B cell (primary cell): ENCODE results near the gene DYNC1I1. TPM values are rescaled to one million over a fixed set of nuclear protein-coding genes. Genes with fewer than 3 reads are reported as not detected.

Source experiments
- ATAC-seq: fragments of 200-7000 bp; cut with Tn5 transposase; one replicate; pipeline ENCODE4 v1.10.0; 2021; ENCODE audit warnings: low read depth, mild to moderate bottlenecking, moderate number of reproducible peaks, moderate library complexity
- CTCF ChIA-PET: fragments of 350-600 bp; sonication (Branson Sonifier 250); formaldehyde crosslinking; loops from one replicate; lab custom pipeline; 2021; ENCODE audit warnings: antibody characterized with exemption, inconsistent platforms; lab: Charles Lee
- POLR2A ChIA-PET: fragments of 350-600 bp; sonication (Branson Sonifier 250); formaldehyde crosslinking; loops from one replicate; lab custom pipeline; 2021; ENCODE audit warnings: antibody characterized with exemption; lab: Charles Lee
- DNase-seq: peaks from one replicate; pipeline ENCODE4 v3.0.0; 2013
- H2AFZ ChIP-seq: 2 replicates; pipeline ENCODE4 v1.6.1; 2012; ENCODE audit warnings: mild to moderate bottlenecking, low read depth, low read length; ENCODE audit not compliant: insufficient read depth, poor library complexity, severe bottlenecking
- H3K27ac ChIP-seq, 2 donors: 1 replicate in 1 of 2; 2 replicates in 1 of 2; pipeline ENCODE4 v1.5.1; 2012 to 2013; ENCODE audit warnings: low read length in 2 of 2, mild to moderate bottlenecking in 2 of 2, moderate library complexity in 1 of 2
- H3K27me3 ChIP-seq, 4 experiments: fragments of 200-600 bp in 1 of 4; sonication (generic) in 1 of 4; replicated peaks in 1 of 4; 1 replicate in 2 of 4; 2 replicates in 2 of 4; pipeline versions ENCODE4 v1.6.1 to v1.7.0; 2013 to 2016; ENCODE audit warnings: low read length in 3 of 4, mild to moderate bottlenecking in 2 of 4, mixed read lengths in 1 of 4, moderate library complexity in 1 of 4; ENCODE audit not compliant: insufficient read depth in 4 of 4, control insufficient read depth in 3 of 4; ENCODE audit errors: control extremely low read depth in 1 of 4
- H3K36me3 ChIP-seq, 2 experiments: replicated peaks in 1 of 2; 1 replicate in 1 of 2; 2 replicates in 1 of 2; pipeline versions ENCODE4 v1.6.1 to v1.7.1; 2013; ENCODE audit warnings: low read length in 1 of 2; ENCODE audit not compliant: insufficient read depth in 2 of 2, control insufficient read depth in 1 of 2; ENCODE audit errors: control extremely low read depth in 1 of 2, extremely low read depth in 1 of 2
- H3K4me1 ChIP-seq, 2 donors: fragments of 200-600 bp in 1 of 2; sonication (generic) in 1 of 2; 1 replicate in 1 of 2; 2 replicates in 1 of 2; pipeline versions ENCODE4 v1.5.1 to v1.6.1; 2013 to 2017; ENCODE audit warnings: low read length in 2 of 2; ENCODE audit not compliant: control insufficient read depth in 2 of 2, insufficient read depth in 2 of 2
- H3K4me2 ChIP-seq: replicated peaks from 2 replicates; pipeline ENCODE3; 2012; ENCODE audit warnings: mild to moderate bottlenecking, low read depth, low read length; ENCODE audit not compliant: poor library complexity, severe bottlenecking
- H3K4me3 ChIP-seq, 5 experiments: fragments of 200-600 bp in 1 of 5; sonication (generic) in 1 of 5; 1 replicate in 3 of 5; 2 replicates in 2 of 5; pipeline versions ENCODE4 v1.5.1 to v1.7.0; 2011 to 2016; ENCODE audit warnings: low read length in 4 of 5, mild to moderate bottlenecking in 4 of 5, low read depth in 2 of 5, control low read depth in 1 of 5, moderate library complexity in 1 of 5; ENCODE audit not compliant: insufficient read depth in 1 of 5; ENCODE audit errors: control extremely low read depth in 1 of 5, extremely low read depth in 1 of 5
- H3K79me2 ChIP-seq: fragments of 200-600 bp; sonication (generic); one replicate; pipeline ENCODE4 v1.6.0; 2016; ENCODE audit warnings: low read length; ENCODE audit not compliant: control insufficient read depth, insufficient read depth
- H3K9ac ChIP-seq: fragments of 200-600 bp; sonication (generic); 2 replicates; pipeline ENCODE4 v1.6.1; 2017; ENCODE audit warnings: mild to moderate bottlenecking, low read length, moderate library complexity
- H3K9me3 ChIP-seq, 3 donors: one replicate each; pipeline versions ENCODE4 v1.6.1 to v1.7.1; 2013; ENCODE audit warnings: low read length in 2 of 3; ENCODE audit not compliant: control insufficient read depth in 2 of 3, insufficient read depth in 1 of 3; ENCODE audit errors: control extremely low read depth in 1 of 3
- H4K20me1 ChIP-seq: 2 replicates; pipeline ENCODE4 v1.6.0; 2012; ENCODE audit warnings: mild to moderate bottlenecking, low read length; ENCODE audit not compliant: insufficient read depth, control insufficient read depth, poor library complexity, severe bottlenecking
- H3K27ac Mint-ChIP-seq: one replicate; pipeline ENCODE4 v1.8.0; 2021; ENCODE audit warnings: mixed read lengths
- H3K27me3 Mint-ChIP-seq: one replicate; pipeline ENCODE4 v1.8.0; 2021; ENCODE audit warnings: mixed read lengths
- H3K4me1 Mint-ChIP-seq: one replicate; pipeline ENCODE4 v1.8.0; 2021; ENCODE audit warnings: mixed read lengths
- H3K4me3 Mint-ChIP-seq: one replicate; pipeline ENCODE4 v1.8.0; 2021; ENCODE audit warnings: mixed read lengths
- H3K9me3 Mint-ChIP-seq: one replicate; pipeline ENCODE4 v1.8.0; 2022; ENCODE audit warnings: mixed read lengths; ENCODE audit not compliant: insufficient read depth
- CTCF ChIP-seq: fragments of 200-600 bp; IDR thresholded peaks from one replicate; pipeline ENCODE4 v1.8.0; 2022; ENCODE audit warnings: antibody characterized with exemption, mild to moderate bottlenecking
- EZH2 ChIP-seq: IDR thresholded peaks from 2 replicates; pipeline ENCODE4 v1.6.1; 2012; ENCODE audit warnings: borderline replicate concordance, low read depth, mild to moderate bottlenecking, moderate library complexity, low read length; ENCODE audit not compliant: insufficient read depth, poor library complexity, severe bottlenecking
- WGBS: methylation state at CpG from one replicate; pipeline ENCODE4 v1.1.5; 2013; ENCODE audit warnings: missing lambda C conversion rate; ENCODE audit not compliant: insufficient coverage; 5-methylcytosine and 5-hydroxymethylcytosine counted together
- intact Hi-C: fragments of 100-400 bp; cut with micrococcal nuclease; formaldehyde crosslinking; loops from one replicate; pipeline ENCODE4 v1.10.0; 2022
- polyA plus RNA-seq: library from polyadenylated mRNA; depleted of rRNA; stranded (reverse); fragments of >200 nt; gene quantifications from 2 replicates; pipeline ENCODE4 v1.2.3, GENCODE V29; 2012
- total RNA-seq, 2 donors: library from RNA; stranded (reverse); fragments of 120-200 nt in 1 of 2; gene quantifications; 1 replicate in 1 of 2; 2 replicates in 1 of 2; pipeline versions ENCODE4 v1.2.3 to v1.2.4, GENCODE V29; 2013 to 2022

The DYNC1I1 gene
- total and polyA plus RNA-seq, 2 donors (not counting 1 experiment from before 2014, with no cell fraction given) = not detected

- no peak overlapping the region for H3K4me3 ChIP-seq
- ChIA-PET POLR2A (no interaction called here), CTCF (no interaction called here)
- H3K4me1 Mint-ChIP-seq = no peaks in the 10 kb centered on the region
- no peaks in the 10 kb centered on the region for H3K4me1 ChIP-seq
- no peak overlapping the region for H3K27ac ChIP-seq
- DNase-seq (no peak), ATAC-seq (no peak)
- TF ChIP-seq EZH2 = no peak
- no peak for TF ChIP-seq CTCF
- no peaks in the 10 kb centered on the region for H3K9me3 Mint-ChIP-seq
- no peak overlapping the region for H3K27ac Mint-ChIP-seq
- no peaks in the 10 kb centered on the region for H3K27me3 Mint-ChIP-seq
- no peak overlapping the region for H3K4me3 Mint-ChIP-seq
- intact Hi-C loops = no loop called here
- H2AFZ ChIP-seq = no peak overlapping the region
- H3K9ac ChIP-seq = no peak overlapping the region
- 95% methylated on average over 4 of the region's 8 CpGs for WGBS
- H3K79me2 ChIP-seq = no peaks in the 10 kb centered on the region
- H3K4me2 ChIP-seq = no peak overlapping the region
- no peaks in the 10 kb centered on the region for H4K20me1 ChIP-seq
- no peaks in the 10 kb centered on the region for H3K9me3 ChIP-seq
- H3K36me3 ChIP-seq = no peaks in the 10 kb centered on the region
- H3K27me3 ChIP-seq = no peaks in the 10 kb centered on the region
These were observed 179.8 kb downstream of the DYNC1I1 start for GRCh38 chr7:95951997-95952795.

GRCh38 chr7:95952851-95953250, 180.5 kb downstream of the DYNC1I1 start:
- no CpG with 5 or more reads among the region's 1 CpG for WGBS
- Histone ChIP-seq H3K9me3 (no peaks in the 10 kb centered on the region), H3K36me3 (no peaks in the 10 kb centered on the region), H3K4me3 (no peak overlapping the region), H3K27ac (no peak overlapping the region), H3K27me3 (no peaks in the 10 kb centered on the region), H3K79me2 (no peaks in the 10 kb centered on the region), H3K4me1 (no peaks in the 10 kb centered on the region), H3K4me2 (no peak overlapping the region), H4K20me1 (no peaks in the 10 kb centered on the region), H3K9ac (no peak overlapping the region), H2AFZ (no peak overlapping the region)
- no peak for ATAC-seq
- H3K4me3 Mint-ChIP-seq = no peak overlapping the region
- H3K4me1 Mint-ChIP-seq = no peaks in the 10 kb centered on the region
- TF ChIP-seq EZH2 (no peak), CTCF (no peak)
- intact Hi-C loops = no loop called here
- ChIA-PET CTCF (no interaction called here), POLR2A (no interaction called here)
- H3K9me3 Mint-ChIP-seq = no peaks in the 10 kb centered on the region
- H3K27me3 Mint-ChIP-seq = no peaks in the 10 kb centered on the region
- no peak for DNase-seq
- no peak overlapping the region for H3K27ac Mint-ChIP-seq
